ENCODE measurements around the gene MAP2K5.
A peak's percentile ranks its signal among the peaks of the same experiment; 100 is the strongest.

Gene MAP2K5

DNA sequence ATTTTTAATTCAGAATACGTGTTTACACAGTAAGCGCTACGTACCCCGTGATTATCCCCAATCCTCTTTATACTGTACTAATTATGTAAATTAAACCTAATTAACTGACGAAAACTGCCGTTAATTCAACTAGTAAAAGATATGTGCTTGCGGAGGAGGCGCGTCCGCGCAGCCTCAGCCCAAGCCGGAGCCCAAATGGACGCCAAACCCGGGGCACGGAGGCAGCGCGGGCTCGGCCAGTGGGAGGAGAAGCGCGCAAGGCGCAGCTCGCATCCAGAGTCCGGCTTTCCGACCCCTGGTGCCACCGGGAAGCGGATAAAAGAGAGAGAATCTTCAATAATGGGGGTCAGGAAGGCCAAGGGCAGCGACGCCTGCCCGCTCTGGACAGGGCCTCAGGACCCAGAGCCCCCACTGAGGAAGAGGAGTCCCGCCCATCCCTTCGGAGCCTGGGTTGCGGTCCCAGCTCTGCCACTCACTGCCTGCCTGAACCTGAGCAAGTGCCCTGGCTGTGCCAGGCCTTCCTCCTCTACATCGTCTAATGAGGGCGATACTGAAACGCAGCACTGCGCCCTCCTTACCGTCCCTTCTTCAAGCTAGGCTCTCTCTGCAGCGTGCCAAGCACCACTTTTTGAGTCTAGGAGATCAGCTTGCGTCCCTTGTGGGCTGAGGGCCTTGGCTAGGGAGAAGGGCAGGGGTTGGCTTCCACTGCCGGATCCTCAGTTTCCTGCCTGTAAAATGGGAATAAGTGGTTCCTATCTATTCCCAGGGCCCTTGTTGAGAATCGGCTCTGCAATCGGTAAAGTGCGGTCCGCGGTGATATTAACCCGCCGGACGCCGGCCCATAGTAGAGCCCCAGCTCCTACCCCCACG lies 277.9 kb downstream of the MAP2K5 start:
- Mint-ChIP-seq H3K27me3 (ENCODE audit: low read depth) (peaks cover 91% of the 10 kb centered on the region), H3K9me3 (peaks cover 22% of the 10 kb centered on the region), H3K4me1 (peaks cover 24% of the 10 kb centered on the region), H3K4me3 (no peak overlapping the region), H3K27ac (no peak overlapping the region), H3K36me3 (ENCODE audit: low read depth) (peaks cover 5% of the 10 kb centered on the region)
- TF ChIP-seq, protein P1, sequence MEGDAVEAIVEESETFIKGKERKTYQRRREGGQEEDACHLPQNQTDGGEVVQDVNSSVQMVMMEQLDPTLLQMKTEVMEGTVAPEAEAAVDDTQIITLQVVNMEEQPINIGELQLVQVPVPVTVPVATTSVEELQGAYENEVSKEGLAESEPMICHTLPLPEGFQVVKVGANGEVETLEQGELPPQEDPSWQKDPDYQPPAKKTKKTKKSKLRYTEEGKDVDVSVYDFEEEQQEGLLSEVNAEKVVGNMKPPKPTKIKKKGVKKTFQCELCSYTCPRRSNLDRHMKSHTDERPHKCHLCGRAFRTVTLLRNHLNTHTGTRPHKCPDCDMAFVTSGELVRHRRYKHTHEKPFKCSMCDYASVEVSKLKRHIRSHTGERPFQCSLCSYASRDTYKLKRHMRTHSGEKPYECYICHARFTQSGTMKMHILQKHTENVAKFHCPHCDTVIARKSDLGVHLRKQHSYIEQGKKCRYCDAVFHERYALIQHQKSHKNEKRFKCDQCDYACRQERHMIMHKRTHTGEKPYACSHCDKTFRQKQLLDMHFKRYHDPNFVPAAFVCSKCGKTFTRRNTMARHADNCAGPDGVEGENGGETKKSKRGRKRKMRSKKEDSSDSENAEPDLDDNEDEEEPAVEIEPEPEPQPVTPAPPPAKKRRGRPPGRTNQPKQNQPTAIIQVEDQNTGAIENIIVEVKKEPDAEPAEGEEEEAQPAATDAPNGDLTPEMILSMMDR (IDR thresholded peaks at IDR 0.05; ENCODE audit: unreplicated experiment in 3 of 3): no peak

DNA sequence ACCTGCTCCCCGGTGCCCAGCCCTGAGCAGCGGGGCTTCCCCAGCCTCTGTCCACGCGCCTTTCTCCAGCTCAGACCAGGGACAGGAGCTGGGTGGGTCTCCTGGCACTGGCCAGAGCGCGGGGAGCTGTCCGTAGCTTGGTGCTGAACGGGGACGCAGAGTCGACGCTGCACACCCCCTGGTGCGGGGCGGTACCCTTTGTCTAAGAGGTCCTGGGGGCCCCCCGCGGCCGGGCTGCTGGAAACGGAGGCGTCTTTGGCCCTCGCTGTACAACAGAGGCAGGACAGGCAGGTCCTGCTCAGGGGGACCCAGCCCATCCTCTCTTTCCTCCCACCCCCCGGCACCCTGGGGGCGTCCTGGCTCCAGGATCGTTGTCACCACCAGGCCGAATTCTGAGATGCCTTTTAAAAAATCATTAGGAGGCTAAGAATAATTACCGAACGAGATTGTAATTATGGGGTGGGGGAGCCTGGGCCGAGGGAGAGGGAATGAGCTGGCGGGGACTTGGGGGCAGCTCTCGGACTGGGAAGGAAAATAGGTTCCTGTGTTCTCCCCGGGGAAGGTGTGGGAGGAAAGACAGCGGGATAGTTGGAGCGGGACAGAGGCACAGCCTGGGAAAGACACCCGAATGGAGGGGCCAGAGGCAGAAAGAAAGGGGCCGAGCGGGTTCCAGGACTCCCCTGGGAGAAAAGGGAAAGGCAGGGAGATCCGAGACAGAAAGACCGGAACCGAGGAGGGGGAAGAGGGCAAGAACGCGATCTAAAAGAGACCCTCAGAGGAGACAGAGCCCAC lies 278.7 kb downstream of the MAP2K5 start:
- H3K27ac Mint-ChIP-seq: no peak overlapping the region
- H3K27me3 Mint-ChIP-seq (ENCODE audit: low read depth): peaks cover 96% of the 10 kb centered on the region
- H3K4me3 Mint-ChIP-seq: peak overlapping the region; percentile 66 to 71 (median 70)
- H3K36me3 Mint-ChIP-seq (ENCODE audit: low read depth): no peaks in the 10 kb centered on the region
- H3K9me3 Mint-ChIP-seq: peaks cover 18% of the 10 kb centered on the region
- TF ChIP-seq, protein P1 (IDR thresholded peaks at IDR 0.05; ENCODE audit: unreplicated experiment in 3 of 3): no peak
- H3K4me1 Mint-ChIP-seq: peaks cover 29% of the 10 kb centered on the region

DNA sequence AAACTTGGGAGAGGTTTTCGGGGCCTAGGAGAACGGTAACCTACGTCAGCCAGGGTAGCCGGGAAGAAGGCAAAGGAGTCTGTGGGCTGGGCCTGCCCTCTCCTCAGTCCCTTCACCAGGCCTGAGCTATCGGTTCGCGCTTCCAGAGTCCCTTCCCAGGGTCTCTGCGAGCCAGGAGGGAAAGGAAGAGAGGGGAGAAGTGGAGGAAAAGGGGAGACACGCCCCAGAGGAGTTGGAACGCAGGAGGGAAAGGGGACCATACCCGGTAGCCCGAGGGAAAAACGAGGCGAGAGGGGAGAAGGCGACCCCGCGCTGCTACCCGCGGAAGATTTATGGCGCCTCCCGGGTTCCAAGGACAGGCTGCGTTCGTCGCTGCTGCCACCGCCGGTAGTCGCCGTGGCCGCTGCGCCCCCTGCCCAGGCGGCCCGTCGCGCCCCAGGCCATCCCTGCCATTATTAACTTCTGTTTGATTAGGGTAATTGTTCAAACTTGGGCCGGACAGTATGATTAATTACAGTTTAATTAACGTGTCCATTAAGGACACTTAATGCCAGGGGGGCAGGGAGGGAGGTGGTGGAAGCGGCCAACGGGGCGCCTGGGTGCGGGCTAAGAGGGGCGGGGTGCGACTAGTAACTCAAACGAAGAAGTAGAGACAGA lies 279.4 kb downstream of the MAP2K5 start:
- Mint-ChIP-seq H3K27ac (no peak overlapping the region), H3K36me3 (ENCODE audit: low read depth) (no peaks in the 10 kb centered on the region), H3K9me3 (peaks cover 10% of the 10 kb centered on the region), H3K4me3 (peak overlapping the region; percentile 66 to 71 (median 70)), H3K27me3 (ENCODE audit: low read depth) (peaks cover 94% of the 10 kb centered on the region), H3K4me1 (peaks cover 32% of the 10 kb centered on the region)
- TF ChIP-seq, protein P1 (IDR thresholded peaks at IDR 0.05; ENCODE audit: unreplicated experiment in 3 of 3): no peak

DNA sequence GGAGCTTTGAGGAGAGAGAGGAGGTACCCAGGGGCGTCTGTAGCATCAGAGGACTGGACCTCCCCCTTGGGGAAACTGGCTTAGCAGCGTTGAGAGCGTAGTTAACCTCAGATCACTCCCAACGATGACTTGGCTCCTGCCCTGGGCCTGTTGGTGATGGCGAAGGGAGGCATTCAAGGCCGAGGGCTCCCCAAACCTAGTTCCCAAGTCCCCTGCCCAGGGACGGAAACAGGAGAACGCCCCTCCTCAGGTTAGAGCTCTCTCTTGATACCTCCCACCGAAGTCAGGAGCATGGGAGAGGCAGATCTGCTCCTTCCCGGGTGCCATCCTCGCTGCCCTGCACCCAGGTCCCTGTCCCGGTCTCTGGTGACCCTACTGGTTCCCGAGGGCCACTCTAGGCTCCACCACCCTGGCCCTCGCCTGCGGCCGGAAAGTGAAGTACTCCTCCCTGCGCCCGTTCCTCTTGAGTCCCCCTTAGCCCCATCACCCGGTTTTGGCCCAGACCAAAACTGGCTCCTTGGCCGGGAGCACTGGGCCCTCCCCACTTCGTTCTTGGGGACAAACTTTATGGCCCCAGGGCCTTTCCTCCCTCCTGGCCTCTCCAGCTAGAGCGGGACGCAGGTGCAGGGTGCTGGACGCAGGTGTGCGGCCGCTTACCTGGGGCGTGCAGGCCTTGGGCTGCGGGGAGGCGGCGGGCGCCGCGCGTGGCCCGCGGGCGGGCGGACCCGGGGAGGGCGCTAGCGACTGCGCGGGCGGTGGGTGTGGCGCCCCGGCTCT lies 280.2 kb downstream of the MAP2K5 start:
- Mint-ChIP-seq H3K27ac (no peak overlapping the region), H3K36me3 (ENCODE audit: low read depth) (no peaks in the 10 kb centered on the region), H3K4me1 (peaks cover 32% of the 10 kb centered on the region), H3K4me3 (peak overlapping the region; percentile 36 to 70 (median 64)), H3K27me3 (ENCODE audit: low read depth) (peaks cover 86% of the 10 kb centered on the region), H3K9me3 (peaks cover 7% of the 10 kb centered on the region)
- TF ChIP-seq, protein P1 (IDR thresholded peaks at IDR 0.05; ENCODE audit: unreplicated experiment in 3 of 3): no peak
